ENCODE results near the gene EFCAB12.
"Not testable (repeated sequence)": the region's sequence is repeated elsewhere in the genome, so short reads cannot be mapped to it uniquely, and the experiment has no call there.

DNA sequence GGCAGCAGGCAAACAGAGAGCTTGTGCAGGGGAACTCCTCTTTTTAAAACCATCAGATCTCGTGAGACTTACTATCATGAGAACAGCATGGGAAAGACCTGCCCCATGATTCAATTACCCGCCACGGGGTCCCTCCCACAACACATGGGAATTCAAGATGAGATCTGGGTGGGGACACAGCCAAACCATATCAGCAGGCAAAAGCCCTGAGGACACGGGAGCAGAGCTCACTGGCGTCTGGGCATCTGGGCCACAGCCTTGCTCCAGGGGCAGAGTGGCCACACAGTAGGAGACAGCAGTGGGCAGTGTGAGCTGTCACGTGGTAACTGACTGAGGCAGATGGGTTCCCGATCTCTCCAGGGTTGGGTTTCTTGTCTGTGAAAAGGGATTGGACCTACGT is 42.9 kb downstream of the EFCAB12 start:
- not testable (repeated sequence) for TF ChIP-seq EZH2 (IDR thresholded peaks at IDR 0.05; ENCODE audit: insufficient read depth, low read length)
- TF ChIP-seq, protein P1, sequence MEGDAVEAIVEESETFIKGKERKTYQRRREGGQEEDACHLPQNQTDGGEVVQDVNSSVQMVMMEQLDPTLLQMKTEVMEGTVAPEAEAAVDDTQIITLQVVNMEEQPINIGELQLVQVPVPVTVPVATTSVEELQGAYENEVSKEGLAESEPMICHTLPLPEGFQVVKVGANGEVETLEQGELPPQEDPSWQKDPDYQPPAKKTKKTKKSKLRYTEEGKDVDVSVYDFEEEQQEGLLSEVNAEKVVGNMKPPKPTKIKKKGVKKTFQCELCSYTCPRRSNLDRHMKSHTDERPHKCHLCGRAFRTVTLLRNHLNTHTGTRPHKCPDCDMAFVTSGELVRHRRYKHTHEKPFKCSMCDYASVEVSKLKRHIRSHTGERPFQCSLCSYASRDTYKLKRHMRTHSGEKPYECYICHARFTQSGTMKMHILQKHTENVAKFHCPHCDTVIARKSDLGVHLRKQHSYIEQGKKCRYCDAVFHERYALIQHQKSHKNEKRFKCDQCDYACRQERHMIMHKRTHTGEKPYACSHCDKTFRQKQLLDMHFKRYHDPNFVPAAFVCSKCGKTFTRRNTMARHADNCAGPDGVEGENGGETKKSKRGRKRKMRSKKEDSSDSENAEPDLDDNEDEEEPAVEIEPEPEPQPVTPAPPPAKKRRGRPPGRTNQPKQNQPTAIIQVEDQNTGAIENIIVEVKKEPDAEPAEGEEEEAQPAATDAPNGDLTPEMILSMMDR (IDR thresholded peaks at IDR 0.05; ENCODE audit: insufficient read depth, low read depth, low read length) = not testable (repeated sequence)

Measured in astrocyte (in vitro differentiated cells and primary cell).